PFSK-1 (cell line): ENCODE data around the gene PAPSS1.

Experiments
- FOXP2 ChIP-seq: optimal IDR thresholded peaks from 2 replicates; pipeline ENCODE3; 2011; ENCODE audit warnings: borderline replicate concordance, control low read depth, inconsistent platforms; ENCODE audit not compliant: insufficient read depth; ENCODE audit errors: extremely low read length, extremely low read depth
- POLR2AphosphoS5 ChIP-seq: IDR thresholded peaks from 2 replicates; pipeline ENCODE4 v1.6.1; 2012; ENCODE audit warnings: low read depth, mild to moderate bottlenecking, control low read depth, low read length, moderate library complexity
- REST ChIP-seq, 2 experiments: IDR thresholded peaks; 2 replicates each; pipeline versions ENCODE4 v1.6.1 to v1.8.0; 2011 to 2012; ENCODE audit warnings: low read depth in 2 of 2, low read length in 2 of 2, control low read depth in 1 of 2, inconsistent platforms in 1 of 2, mild to moderate bottlenecking in 1 of 2, moderate library complexity in 1 of 2; ENCODE audit not compliant: insufficient read depth in 1 of 2
- SIN3A ChIP-seq: IDR thresholded peaks from 2 replicates; pipeline ENCODE4 v1.6.1; 2012; ENCODE audit warnings: mild to moderate bottlenecking, low read length, moderate library complexity, borderline replicate concordance; ENCODE audit not compliant: insufficient read depth
- TAF1 ChIP-seq: IDR thresholded peaks from 2 replicates; pipeline ENCODE4 v1.6.1; 2012; ENCODE audit warnings: low read length, control low read depth, borderline replicate concordance; ENCODE audit not compliant: insufficient read depth

PAPSS1 gene

GRCh38 chr4:107685740-107686139 is 34.3 kb downstream of the PAPSS1 start:
- TF ChIP-seq TAF1, result no peak
- TF ChIP-seq SIN3A, result no peak
- TF ChIP-seq FOXP2, result no peak
- TF ChIP-seq REST (IDR thresholded peaks at IDR 0.05; ENCODE audit: insufficient read depth in 1 of 2, low read depth in 2 of 2, low read length in 2 of 2), result no peak
- no peak for TF ChIP-seq POLR2AphosphoS5

- TF ChIP-seq SIN3A (no peak), POLR2AphosphoS5 (no peak), TAF1 (no peak), FOXP2 (no peak), REST (IDR thresholded peaks at IDR 0.05; ENCODE audit: insufficient read depth in 1 of 2, low read depth in 2 of 2, low read length in 2 of 2) (no peak)
These were observed 36.2 kb downstream of the PAPSS1 start for GRCh38 chr4:107683873-107684272.

- no peak for TF ChIP-seq REST (IDR thresholded peaks at IDR 0.05; ENCODE audit: insufficient read depth in 1 of 2, low read depth in 2 of 2, low read length in 2 of 2)
- TF ChIP-seq SIN3A, result no peak
- no peak for TF ChIP-seq FOXP2
- TF ChIP-seq TAF1, result no peak
- TF ChIP-seq POLR2AphosphoS5, result no peak
These were observed 37.7 kb downstream of the PAPSS1 start for GRCh38 chr4:107682306-107682705.

- no peak for TF ChIP-seq POLR2AphosphoS5
- TF ChIP-seq TAF1, result no peak
- TF ChIP-seq SIN3A, result no peak
- no peak for TF ChIP-seq REST (IDR thresholded peaks at IDR 0.05; ENCODE audit: insufficient read depth in 1 of 2, low read depth in 2 of 2, low read length in 2 of 2)
- no peak for TF ChIP-seq FOXP2
These were observed 51.0 kb downstream of the PAPSS1 start for GRCh38 chr4:107669068-107669467.

- TF ChIP-seq POLR2AphosphoS5, result no peak
- no peak for TF ChIP-seq REST (IDR thresholded peaks at IDR 0.05; ENCODE audit: insufficient read depth in 1 of 2, low read depth in 2 of 2, low read length in 2 of 2)
- TF ChIP-seq SIN3A, result no peak
- TF ChIP-seq TAF1, result no peak
- TF ChIP-seq FOXP2, result no peak
These were observed 53.9 kb downstream of the PAPSS1 start for GRCh38 chr4:107666134-107666533.
